SK-N-SH (cell line): ENCODE data around the gene NAT9. TPM values are rescaled to one million over a fixed set of nuclear protein-coding genes. Genes with fewer than 3 reads are reported as not detected.

Experiments
- CTCF ChIA-PET: fragments of 300-600, 350-600 bp; formaldehyde crosslinking; extraction: SDS; loops from one replicate; lab custom pipeline; 2021; lab: Yijun Ruan, JAX
- POLR2A ChIA-PET: fragments of 350-600 bp; sonication (Branson Sonifier 250); formaldehyde crosslinking; extraction: SDS; loops from one replicate; lab custom pipeline; 2020; ENCODE audit warnings: antibody characterized with exemption, inconsistent platforms; lab: Yijun Ruan, JAX
- DNase-seq: peaks from one replicate; pipeline ENCODE4 v3.0.0; 2012
- H2AFZ ChIP-seq: fragments of 200-600 bp; sonication (generic); 2 replicates; pipeline ENCODE4 v1.8.1; 2016; ENCODE audit warnings: antibody characterized with exemption, mild to moderate bottlenecking, low read depth
- H3F3A ChIP-seq: fragments of 200-600 bp; sonication (generic); replicated peaks from 2 replicates; pipeline ENCODE3; 2016; ENCODE audit warnings: antibody characterized with exemption, mild to moderate bottlenecking; ENCODE audit not compliant: insufficient read depth
- H3K27ac ChIP-seq, 2 experiments: fragments of 200-500 bp in 1 of 2; fragments of 200-600 bp in 1 of 2; sonication (Bioruptor generic) in 1 of 2; sonication (generic), shearing (Covaris generic) in 1 of 2; 2 replicates each; pipeline versions ENCODE4 v1.5.1 to v1.6.1; 2014 to 2016; ENCODE audit warnings: low read depth in 2 of 2, inconsistent platforms in 1 of 2, low read length in 1 of 2, mild to moderate bottlenecking in 1 of 2, mixed read lengths in 1 of 2
- H3K27me3 ChIP-seq: fragments of 200-600 bp; sonication (generic), shearing (Covaris generic); 2 replicates; pipeline ENCODE4 v1.6.1; 2016; ENCODE audit warnings: mixed run types; ENCODE audit not compliant: insufficient read depth
- H3K36me3 ChIP-seq, 2 experiments: fragments of 200-500 bp in 1 of 2; fragments of 200-600 bp in 1 of 2; sonication (Bioruptor generic) in 1 of 2; sonication (generic) in 1 of 2; replicated peaks in 1 of 2; 2 replicates each; pipeline versions ENCODE3 to v1.5.1; 2014 to 2016; ENCODE audit warnings: low read length in 1 of 2, mild to moderate bottlenecking in 1 of 2; ENCODE audit not compliant: insufficient read depth in 2 of 2, control insufficient read depth in 1 of 2
- H3K4me1 ChIP-seq, 2 experiments: fragments of 200-500 bp in 1 of 2; fragments of 200-600 bp in 1 of 2; sonication (Bioruptor generic) in 1 of 2; sonication (generic), shearing (Covaris generic) in 1 of 2; 2 replicates each; pipeline versions ENCODE4 v1.5.1 to v1.6.1; 2014 to 2016; ENCODE audit warnings: low read depth in 1 of 2, low read length in 1 of 2, mixed run types in 1 of 2; ENCODE audit not compliant: insufficient read depth in 2 of 2, control insufficient read depth in 1 of 2
- H3K4me2 ChIP-seq: fragments of 200-600 bp; sonication (generic), shearing (Covaris generic); 2 replicates; pipeline ENCODE4 v1.6.1; 2017; ENCODE audit warnings: mixed run types
- H3K4me3 ChIP-seq, 2 experiments: fragments of 200-500 bp in 1 of 2; fragments of 200-600 bp in 1 of 2; sonication (Bioruptor generic) in 1 of 2; sonication (generic), shearing (Covaris generic) in 1 of 2; 2 replicates each; pipeline versions ENCODE4 v1.5.1 to v1.8.1; 2014 to 2016; ENCODE audit warnings: low read depth in 2 of 2, inconsistent platforms in 1 of 2, low read length in 1 of 2, mild to moderate bottlenecking in 1 of 2, mixed read lengths in 1 of 2, moderate library complexity in 1 of 2
- H3K79me2 ChIP-seq: fragments of 200-600 bp; sonication (generic); 2 replicates; pipeline ENCODE4 v1.8.1; 2017; ENCODE audit warnings: mild to moderate bottlenecking; ENCODE audit not compliant: insufficient read depth
- H3K9ac ChIP-seq: fragments of 200-600 bp; sonication (generic); 2 replicates; pipeline ENCODE4 v1.6.1; 2017; ENCODE audit warnings: mixed run types
- H3K9me2 ChIP-seq: fragments of 200-600 bp; sonication (generic); 2 replicates; pipeline ENCODE4 v1.6.1; 2017; ENCODE audit warnings: mixed run types
- H3K9me3 ChIP-seq: fragments of 200-600 bp; sonication (generic); 2 replicates; pipeline ENCODE4 v1.6.1; 2017; ENCODE audit warnings: mixed run types, mild to moderate bottlenecking, moderate library complexity
- H4K20me1 ChIP-seq: fragments of 200-600 bp; sonication (generic); 2 replicates; pipeline ENCODE4 v1.6.1; 2017; ENCODE audit warnings: mild to moderate bottlenecking, mixed run types; ENCODE audit not compliant: insufficient read depth
- CTCF ChIP-seq: fragments of 200-600 bp; sonication (generic); IDR thresholded peaks from 2 replicates; pipeline ENCODE4 v1.6.1; 2017; ENCODE audit warnings: antibody characterized with exemption, mild to moderate bottlenecking, moderate library complexity
- ELF1 ChIP-seq: IDR thresholded peaks from 2 replicates; pipeline ENCODE4 v1.4.0; 2012
- FOXJ3 ChIP-seq: sonication (generic); formaldehyde crosslinking; IDR thresholded peaks from 2 replicates; pipeline ENCODE4 v1.5.1; 2020; ENCODE audit warnings: mild to moderate bottlenecking, missing genetic modification reagents
- IRF3 ChIP-seq: fragments of 150-350 bp; IDR thresholded peaks from 2 replicates; pipeline ENCODE4 v1.6.1; 2016; ENCODE audit warnings: mild to moderate bottlenecking, low read depth, low read length
- NFIC ChIP-seq: IDR thresholded peaks from 2 replicates; pipeline ENCODE4 v1.4.0; 2012; ENCODE audit warnings: borderline replicate concordance
- PBX3 ChIP-seq: IDR thresholded peaks from 2 replicates; pipeline ENCODE4; 2012
- RAD21 ChIP-seq: IDR thresholded peaks from 2 replicates; pipeline ENCODE4 v1.6.1; 2012; ENCODE audit warnings: mild to moderate bottlenecking, low read length
- REST ChIP-seq: IDR thresholded peaks from 2 replicates; pipeline ENCODE4 v1.6.1; 2012; ENCODE audit warnings: mild to moderate bottlenecking, low read depth, low read length, moderate library complexity
- RFX5 ChIP-seq: IDR thresholded peaks from 2 replicates; pipeline ENCODE4 v1.6.1; 2012; ENCODE audit warnings: mild to moderate bottlenecking, improper control_type of control experiment, low read length
- SIN3A ChIP-seq: IDR thresholded peaks from 2 replicates; pipeline ENCODE4 v1.6.1; 2012; ENCODE audit warnings: low read depth, mild to moderate bottlenecking, low read length, moderate library complexity, borderline replicate concordance
- SMC3 ChIP-seq: IDR thresholded peaks from 2 replicates; pipeline ENCODE4 v1.6.1; 2012; ENCODE audit warnings: low read depth, low read length, improper control_type of control experiment
- TEAD4 ChIP-seq: IDR thresholded peaks from 2 replicates; pipeline ENCODE4 v1.4.0; 2012; ENCODE audit warnings: mild to moderate bottlenecking, borderline replicate concordance; ENCODE audit not compliant: insufficient read depth
- USF2 ChIP-seq: fragments of 150-350 bp; IDR thresholded peaks from 2 replicates; pipeline ENCODE4 v1.6.1; 2017; ENCODE audit warnings: antibody characterized with exemption, low read length, low read depth, borderline replicate concordance
- YY1 ChIP-seq: IDR thresholded peaks from 2 replicates; pipeline ENCODE4 v1.4.0; 2012; ENCODE audit warnings: low read depth, mild to moderate bottlenecking
- WGBS: methylation state at CpG from one replicate; pipeline ENCODE4 v1.1.6; 2017; ENCODE audit warnings: low lambda C conversion rate; 5-methylcytosine and 5-hydroxymethylcytosine counted together
- polyA plus RNA-seq, 3 experiments: library from polyadenylated mRNA; depleted of rRNA; stranded (reverse); fragments of >200 nt; gene quantifications; 2 replicates each; pipeline ENCODE4 v1.2.3, GENCODE V29; 2012

Gene NAT9
- polyA plus RNA-seq, 1 of the 3 experiments (the other 2 are of a cell fraction): 117 TPM

- H3K9me3 ChIP-seq: no peaks in the 10 kb centered on the region
- ChIA-PET CTCF (no interaction called here), POLR2A (no interaction called here)
- H3K79me2 ChIP-seq: no peaks in the 10 kb centered on the region
- H3K9me2 ChIP-seq: no peaks in the 10 kb centered on the region
- H3K36me3 ChIP-seq: no peaks in the 10 kb centered on the region
- H3K27me3 ChIP-seq: no peaks in the 10 kb centered on the region; the same call in 1 of the 2 replicates
- no peak for TF ChIP-seq ELF1
- no peak for TF ChIP-seq USF2
- TF ChIP-seq FOXJ3 (CRISPR knock-in tag): no peak
- no peak for TF ChIP-seq YY1
- no peak for TF ChIP-seq SIN3A
- no peak for TF ChIP-seq RAD21
- TF ChIP-seq CTCF: no peak
- TF ChIP-seq SMC3: no peak
- TF ChIP-seq PBX3: no peak
- TF ChIP-seq RFX5: no peak
- no peak for TF ChIP-seq NFIC
- TF ChIP-seq IRF3: no peak
- no peak for TF ChIP-seq REST
- TF ChIP-seq TEAD4: no peak
- 56% methylated on average over 3 of the region's 3 CpGs for WGBS
- H3K4me1 ChIP-seq: no peaks in the 10 kb centered on the region
- no peaks in the 10 kb centered on the region for H4K20me1 ChIP-seq
- no peak overlapping the region for H3K4me3 ChIP-seq
- no peak for DNase-seq
- H3K27ac ChIP-seq: no peak overlapping the region
- no peak overlapping the region for H3K4me2 ChIP-seq
- H3F3A ChIP-seq: peaks cover 11% of the 10 kb centered on the region
- H3K9ac ChIP-seq: no peak overlapping the region
- H2AFZ ChIP-seq: no peak overlapping the region
These were observed 48.0 kb downstream of the NAT9 start for GRCh38 chr17:74728033-74728701.
